Femur (tissue), 1 donor: ENCODE results near the gene CIITA.
"Not testable (repeated sequence)": the region's sequence is repeated elsewhere in the genome, so short reads cannot be mapped to it uniquely, and the experiment has no call there.

Source experiments
- DNase-seq: peaks from one replicate; pipeline ENCODE4 v3.0.0-alpha.2; 2017

The CIITA gene

DNA sequence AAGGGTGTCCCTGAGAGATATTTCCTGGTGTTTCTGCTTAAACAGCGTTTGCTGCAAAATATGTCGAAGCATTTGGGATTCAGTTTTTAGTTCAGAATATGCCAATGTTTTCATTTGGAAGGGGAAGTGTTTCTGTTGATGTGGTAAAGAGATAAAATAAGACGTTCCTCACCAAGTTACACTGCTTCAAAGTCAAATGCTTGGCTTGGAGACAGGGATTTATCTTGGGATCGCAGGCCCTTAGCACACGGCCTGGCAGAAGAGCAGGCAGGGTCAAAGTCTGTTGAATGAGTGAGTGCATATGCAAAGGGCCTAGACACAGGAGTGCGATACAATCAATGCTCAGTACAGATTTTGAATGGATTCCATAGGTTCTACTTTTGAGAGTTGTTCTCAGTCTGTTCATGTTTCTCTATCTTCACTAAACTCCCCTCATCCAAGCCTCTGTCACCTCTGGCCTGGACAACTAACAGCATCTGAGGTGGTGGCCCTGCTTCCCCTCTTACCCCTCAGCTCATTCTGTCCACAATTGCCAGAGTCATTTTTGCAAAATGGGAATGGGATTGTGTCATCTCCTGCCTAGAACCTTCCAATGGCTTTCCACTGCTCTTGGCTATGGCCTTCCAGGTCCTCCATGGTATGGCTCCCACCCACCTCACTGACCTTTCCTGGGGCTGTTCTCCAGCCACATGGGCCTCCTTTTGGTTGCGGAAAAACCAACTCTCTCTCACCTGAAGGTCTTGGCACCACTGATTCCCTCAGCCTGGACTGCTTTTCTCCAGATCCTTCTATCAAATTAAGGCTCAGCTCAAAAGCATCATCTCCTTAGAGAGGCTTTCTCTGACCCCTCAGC lies 62.0 kb downstream of the CIITA start:
- DNase-seq = no peak

- no peak for DNase-seq
These were observed 62.7 kb downstream of the CIITA start for GRCh38 chr16:10939649-10940234.

GRCh38 chr16:10940501-10941079 lies 63.6 kb downstream of the CIITA start:
- no peak for DNase-seq

DNA sequence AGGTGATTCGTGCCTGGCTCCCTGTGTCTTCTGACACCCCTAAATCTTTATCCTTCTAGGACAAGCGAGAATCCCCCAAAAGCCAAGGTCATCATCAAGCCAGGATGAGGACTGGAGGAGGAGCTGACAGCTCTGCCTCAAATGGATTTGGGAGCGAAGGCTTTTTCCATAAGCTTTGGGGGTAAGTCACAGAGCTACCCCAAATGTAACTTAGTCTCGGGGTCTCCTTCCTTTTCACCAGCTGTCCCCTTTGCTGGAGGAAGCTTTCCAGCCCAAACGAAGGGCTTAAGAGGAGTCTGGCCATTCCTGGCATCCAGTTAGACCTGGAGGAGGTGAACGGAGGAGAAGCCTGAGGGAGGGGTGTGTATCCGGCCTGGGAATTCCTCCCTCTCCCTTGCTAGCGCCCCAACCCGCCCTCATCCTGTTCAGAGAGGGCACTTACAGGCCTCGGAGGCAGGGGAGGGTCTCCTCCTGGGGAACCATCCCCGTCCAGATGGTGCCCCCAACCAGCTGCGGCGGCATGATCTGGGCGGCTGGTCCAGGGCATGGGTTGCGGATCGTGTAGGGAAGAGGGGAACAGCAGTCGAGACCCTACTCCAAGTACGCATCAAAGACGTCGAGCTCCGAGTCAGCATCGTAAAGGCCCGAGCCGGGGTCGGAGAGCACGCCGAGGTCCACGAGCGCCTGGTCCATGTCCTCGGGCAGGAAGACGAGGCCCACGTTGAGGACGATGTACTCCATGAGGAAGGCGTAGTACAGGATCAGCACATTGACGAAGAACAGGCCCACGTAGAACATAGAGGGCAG lies 64.3 kb downstream of the CIITA start:
- no peak for DNase-seq

DNA sequence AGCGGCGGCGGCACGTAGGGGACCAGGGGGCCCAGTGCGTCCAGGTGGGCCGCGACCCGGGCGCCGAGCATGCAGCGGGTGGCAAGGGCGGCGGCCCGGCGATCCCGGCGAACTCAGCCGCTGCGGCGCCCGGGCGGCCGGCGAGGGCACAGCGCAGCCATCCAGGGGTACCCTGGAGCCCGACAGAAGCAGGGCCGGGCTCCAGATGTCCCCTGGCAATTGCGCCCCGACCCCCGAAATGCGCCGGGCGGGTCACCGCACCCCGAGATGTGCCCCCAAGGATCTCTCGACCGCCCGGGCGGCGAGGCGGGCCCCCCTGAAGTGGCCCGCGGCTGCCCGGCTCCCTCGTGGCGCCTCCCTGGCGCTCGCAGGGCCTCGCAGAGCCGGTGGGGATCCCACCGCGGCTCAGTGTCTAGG lies 64.9 kb downstream of the CIITA start:
- DNase-seq = not testable (repeated sequence)

- peak; percentile 95 for DNase-seq
These were observed 65.5 kb downstream of the CIITA start, which contains the start of gene DEXI for GRCh38 chr16:10942352-10943063. DEXI (minus strand) TSS chr16:10942468; CDS start chr16:10942005, 463 bp downstream.

DNA sequence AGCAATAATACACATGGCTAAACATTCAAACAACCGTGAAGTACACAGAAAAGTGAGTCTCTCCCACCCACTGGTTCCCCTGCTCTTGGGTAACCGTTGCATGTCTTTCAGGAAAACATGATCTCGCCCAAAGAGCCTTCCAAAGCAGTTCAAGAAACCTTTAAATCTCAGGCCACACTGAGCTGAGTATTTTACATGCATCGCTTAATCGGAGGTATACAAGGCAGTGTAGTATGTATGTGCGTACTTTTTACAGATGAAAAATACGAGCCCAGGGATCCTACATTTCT lies 66.0 kb downstream of the CIITA start:
- no peak for DNase-seq

- peak; percentile 98 for DNase-seq
These were observed 67.5 kb downstream of the CIITA start, which contains the start of gene CLEC16A for GRCh38 chr16:10944249-10945064. CLEC16A (plus strand) TSS chr16:10944564; CDS start chr16:10944718, 154 bp downstream.

DNA sequence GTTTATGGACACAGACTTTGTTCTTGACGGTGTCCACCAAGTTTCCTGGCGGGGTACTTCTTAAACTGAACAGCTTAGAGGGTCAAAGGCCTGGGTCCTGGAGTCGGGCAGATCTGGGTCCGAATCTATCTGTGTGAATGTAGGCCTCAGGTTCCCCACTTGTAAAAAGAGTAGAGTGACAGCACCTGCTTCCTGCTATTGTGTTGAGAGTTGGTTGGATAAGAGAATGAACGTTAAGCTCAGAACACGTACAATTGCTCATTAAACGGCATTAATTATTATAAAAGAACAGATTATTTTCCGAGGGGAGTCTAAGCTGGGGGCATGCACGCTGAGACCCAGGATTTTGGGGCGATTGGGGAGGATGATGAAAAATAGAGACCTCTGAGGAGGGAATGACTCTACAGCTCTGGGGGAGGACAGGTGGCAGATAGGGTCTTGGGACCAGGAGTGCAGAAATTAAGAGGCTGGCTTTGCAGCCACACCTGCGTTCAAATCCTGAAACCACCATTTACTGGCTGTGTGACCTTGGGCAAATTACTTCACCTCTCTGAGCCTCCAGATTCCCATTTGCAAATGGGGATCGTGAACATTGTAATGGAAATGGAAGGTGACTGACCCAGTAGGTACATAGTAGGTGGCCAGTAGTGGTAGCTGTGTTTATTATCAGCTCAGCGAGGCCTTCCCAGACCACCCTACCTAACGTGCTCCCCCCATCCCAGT lies 68.2 kb downstream of the CIITA start:
- DNase-seq = no peak

DNA sequence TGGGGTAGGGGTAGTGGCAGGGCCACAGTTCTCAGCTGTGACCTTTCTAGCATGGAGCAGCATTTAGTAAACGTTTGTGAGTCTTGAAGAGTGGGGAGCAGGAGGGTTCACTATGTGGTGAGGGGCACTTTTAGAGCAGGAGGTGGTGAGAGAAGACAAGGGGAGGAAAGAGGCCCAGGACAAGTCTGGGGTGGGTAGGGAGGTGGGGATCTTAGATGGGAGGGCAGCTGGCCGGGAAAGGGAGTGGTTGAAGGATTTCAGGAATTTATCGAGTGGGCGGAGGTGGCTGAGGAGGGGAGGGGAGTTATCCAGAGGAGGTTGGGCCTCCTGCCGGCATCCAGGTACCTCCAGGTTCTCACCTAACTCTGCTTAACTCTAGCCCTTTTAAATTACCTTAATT lies 69.3 kb downstream of the CIITA start:
- no peak for DNase-seq

DNA sequence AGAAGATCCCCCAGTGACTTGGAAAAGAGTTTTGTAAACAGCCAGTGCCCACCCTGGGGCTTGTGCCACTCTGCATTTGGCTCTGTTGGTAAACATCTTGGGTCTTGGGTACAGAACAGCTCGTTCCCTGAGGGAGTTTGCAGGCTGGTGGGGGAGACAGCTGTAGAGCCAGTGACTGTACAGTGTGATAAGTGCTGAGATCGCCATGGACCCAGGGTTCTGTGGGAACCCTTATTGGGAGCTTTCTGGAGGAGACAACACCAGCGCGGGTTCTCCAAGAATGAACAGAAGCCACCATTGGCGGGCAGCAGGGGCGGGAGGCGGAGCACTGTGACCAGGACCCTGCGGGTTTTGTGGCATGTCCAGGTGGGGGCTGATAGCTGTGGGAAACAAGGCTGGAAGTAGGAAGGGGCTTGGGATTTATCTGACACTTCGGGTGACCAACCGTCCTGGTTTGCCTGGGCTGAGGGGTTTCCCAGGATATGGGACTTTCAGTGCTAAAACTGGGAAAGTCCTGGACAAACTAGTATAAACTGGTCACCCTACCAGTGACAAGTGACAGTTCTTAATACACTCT lies 70.3 kb downstream of the CIITA start:
- DNase-seq = no peak

GRCh38 chr16:10949424-10949970 lies 72.5 kb downstream of the CIITA start:
- DNase-seq = peak; percentile 59

GRCh38 chr16:10950393-10950792 lies 73.4 kb downstream of the CIITA start:
- no peak for DNase-seq

DNA sequence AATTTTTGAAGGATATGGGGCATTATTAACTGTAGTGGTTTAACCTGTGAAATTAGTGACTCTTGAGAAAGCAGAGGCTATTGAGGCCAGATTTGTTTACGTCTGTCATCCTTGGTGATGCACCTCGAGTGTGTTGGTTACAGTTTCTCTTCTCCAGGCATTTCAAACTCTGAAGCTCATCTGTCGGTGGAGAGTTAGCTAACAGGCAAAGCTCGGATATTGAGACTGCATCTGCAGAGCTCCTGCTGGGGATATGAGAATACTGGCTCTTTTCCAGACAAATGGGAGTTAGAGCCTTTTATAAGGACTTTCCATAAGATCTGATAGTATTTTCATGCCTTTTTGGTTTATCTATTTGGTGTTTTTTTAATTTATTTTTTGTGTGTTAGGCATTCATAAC lies 74.0 kb downstream of the CIITA start:
- no peak for DNase-seq

DNA sequence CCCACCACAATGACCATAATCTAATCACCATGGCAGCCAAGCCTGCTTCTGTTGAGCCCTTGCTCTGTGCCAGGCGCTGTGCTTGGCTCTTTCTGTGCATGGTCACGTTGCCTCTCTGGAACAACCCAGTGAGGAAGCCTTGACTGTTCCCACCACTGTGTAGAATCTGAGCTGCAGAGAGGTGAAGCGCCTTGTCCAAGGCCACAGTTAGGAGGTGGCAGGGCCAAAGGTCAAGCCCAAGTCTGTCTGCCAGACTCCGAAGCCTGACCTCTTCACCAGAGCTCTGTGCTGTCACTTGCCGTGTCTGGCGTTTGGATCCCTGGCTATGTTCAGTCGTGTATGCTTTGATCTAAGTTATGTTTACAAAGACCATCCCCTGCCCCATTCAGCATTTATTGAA lies 77.9 kb downstream of the CIITA start:
- DNase-seq = no peak

GRCh38 chr16:10957771-10958482 lies 80.9 kb downstream of the CIITA start:
- DNase-seq = no peak

GRCh38 chr16:10959161-10959560 lies 82.2 kb downstream of the CIITA start:
- DNase-seq = no peak

GRCh38 chr16:10961231-10961630 lies 84.2 kb downstream of the CIITA start:
- no peak for DNase-seq

DNA sequence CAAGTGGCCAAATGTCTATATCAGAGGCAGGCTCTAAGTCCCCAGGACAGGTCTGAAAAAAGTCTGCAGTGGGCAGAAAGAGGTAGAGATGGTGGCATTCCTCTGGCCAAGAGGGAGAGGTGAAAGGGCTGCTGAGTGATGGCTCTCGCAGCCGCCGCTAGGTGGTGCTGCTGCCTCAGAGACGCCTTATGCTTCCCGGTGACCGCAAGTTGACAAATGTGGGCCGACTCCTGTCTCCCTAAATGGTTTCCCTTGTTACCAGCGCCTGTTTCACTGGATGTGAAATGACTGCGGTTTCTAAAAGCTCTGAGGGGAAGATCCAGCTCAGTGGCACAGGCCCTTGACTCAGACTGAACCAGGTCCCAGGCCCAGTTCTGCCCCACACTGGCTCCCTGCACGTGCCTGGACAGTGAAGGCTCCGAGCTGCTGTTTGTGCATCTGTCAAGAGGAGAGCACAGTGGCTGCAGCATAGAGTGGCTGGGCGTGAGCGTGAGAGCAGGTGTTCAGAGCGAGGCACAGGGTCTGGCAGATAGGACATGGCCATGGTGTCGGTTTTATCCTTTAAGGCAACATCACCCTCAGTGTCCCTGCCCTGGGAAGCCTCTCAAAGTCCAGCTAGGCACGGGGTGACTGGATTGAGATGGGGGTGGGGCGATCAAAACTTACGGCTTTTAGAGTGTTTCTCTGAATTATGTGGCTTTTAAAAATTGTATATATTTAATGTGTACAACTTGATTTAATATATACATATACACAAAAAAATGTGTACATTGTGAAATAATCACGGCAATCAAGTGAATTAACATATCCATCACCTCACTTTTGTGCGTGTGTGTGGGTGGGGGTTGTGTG lies 87.3 kb downstream of the CIITA start:
- peak; percentile 90 for DNase-seq
